ENCODE results near the gene TAOK2.
"Not testable (repeated sequence)": the region's sequence is repeated elsewhere in the genome, so short reads cannot be mapped to it uniquely, and the experiment has no call there.

TAOK2 gene

DNA sequence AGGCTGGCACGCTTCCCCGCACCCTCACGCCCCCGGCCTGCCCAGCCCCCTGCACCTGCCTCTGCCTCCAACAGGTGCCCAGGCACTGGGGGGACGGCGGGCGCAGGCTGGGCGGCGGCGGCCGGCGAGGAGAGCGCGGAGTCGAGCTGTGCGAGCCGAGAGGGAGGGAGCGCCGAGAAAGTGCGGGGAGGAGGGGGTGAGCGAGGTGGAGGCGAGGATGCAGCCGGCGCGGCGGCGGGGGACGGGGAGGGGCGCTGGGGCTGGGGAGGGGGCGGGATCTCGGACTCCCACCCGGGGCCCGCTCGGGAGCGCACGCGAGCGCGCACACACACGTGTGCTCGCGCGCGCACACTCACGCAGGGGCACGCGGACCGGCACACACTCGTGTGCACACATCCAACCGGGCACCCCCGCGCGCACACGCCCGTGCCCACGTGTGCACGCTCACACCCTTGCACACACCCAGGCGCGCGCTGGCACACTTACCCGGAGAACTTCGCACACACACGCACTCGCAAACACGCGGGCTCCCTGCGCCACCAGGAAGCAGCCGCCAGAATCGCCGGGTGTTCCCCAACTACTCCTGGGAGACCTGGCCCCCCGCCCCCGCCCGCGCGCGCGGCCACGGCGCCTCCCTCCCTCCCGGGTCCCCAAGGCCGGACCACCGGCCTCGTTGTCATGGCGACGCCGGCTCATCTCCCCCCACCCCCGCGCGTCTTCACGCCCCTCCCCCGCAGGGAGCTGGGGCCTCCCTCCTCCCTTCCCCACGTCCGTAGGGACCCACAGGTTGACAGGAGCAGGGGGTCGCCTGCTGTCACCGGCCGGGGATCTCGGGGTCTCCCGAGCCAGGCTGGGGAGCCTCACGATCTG is 37.4 kb downstream of the TAOK2 start, which contains the start of gene DOC2A:
DOC2A (minus strand) TSS at position 184 of the 870 bp plus-strand sequence. CDS start 805 bp downstream, outside the sequence.
- H3K9ac ChIP-seq, result no peak within 1 kb of the TSS
- H3K27me3 ChIP-seq (ENCODE audit: control insufficient read depth, insufficient read depth, low read length), result peaks cover 4% of the 10 kb centered on the region
- TF ChIP-seq CTCF (IDR thresholded peaks at IDR 0.05), result no peak

DNA sequence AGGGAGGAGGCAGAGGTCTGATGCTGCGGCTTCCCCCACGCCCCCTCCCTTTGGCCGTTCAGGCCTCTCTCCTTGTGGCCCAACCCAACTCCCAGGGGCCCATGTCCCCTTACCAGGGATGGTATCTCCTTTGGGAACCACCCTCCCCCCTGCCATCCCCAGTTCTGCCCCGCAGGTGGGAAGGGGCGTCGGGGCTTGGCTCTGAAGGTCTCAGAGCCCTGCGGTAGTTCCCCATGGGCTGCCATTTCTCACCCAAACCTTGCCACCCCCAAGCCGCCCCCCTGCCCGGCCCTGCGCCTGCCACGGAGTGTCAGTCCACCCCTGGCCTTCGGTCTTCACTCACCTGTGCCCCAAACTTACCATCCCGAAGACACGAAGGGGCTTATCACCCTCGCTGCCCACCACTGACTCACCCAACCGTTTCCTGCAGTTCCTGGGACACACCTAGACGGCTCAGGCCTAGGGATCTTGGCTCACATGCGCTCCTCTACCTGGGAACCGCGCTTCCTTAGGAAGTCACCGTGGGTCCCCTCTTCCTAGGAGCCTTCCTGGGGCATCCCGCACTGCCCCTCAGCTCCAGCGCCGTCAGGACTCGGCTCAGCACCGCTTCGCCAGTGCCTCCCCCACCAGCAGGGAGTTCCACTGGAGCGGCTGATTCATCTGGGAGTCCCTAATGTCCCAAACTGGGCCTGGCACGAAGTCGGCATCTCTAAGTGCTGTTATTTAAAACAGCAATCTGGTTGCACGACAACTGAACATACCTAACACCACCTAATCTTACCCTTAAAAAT is 38.2 kb downstream of the TAOK2 start:
- Histone ChIP-seq H3K27me3 (ENCODE audit: control insufficient read depth, insufficient read depth, low read length) (peaks cover 4% of the 10 kb centered on the region), H3K9me3 (ENCODE audit: control insufficient read depth, low read length) (no peaks in the 10 kb centered on the region), H3K4me1 (peaks cover 3% of the 10 kb centered on the region), H3K27ac (no peak overlapping the region), H3K4me2 (ENCODE audit: low read length) (no peak overlapping the region), H2AFZ (peak overlapping the region; percentile 28), H3K36me3 (ENCODE audit: control insufficient read depth, insufficient read depth, low read length) (no peaks in the 10 kb centered on the region), H3K9ac (no peak overlapping the region), H3K79me2 (no peaks in the 10 kb centered on the region), H3K4me3 (ENCODE audit: low read depth, low read length) (no peak overlapping the region)
- TF ChIP-seq CTCF (IDR thresholded peaks at IDR 0.05), result no peak

More for the DNA sequence above, 37.4 kb downstream of the TAOK2 start, which contains the start of gene DOC2A:
- H3K27ac ChIP-seq, result no peak within 1 kb of the TSS
- peaks cover 3% of the 10 kb centered on the region for H3K4me1 ChIP-seq
- H3K4me2 ChIP-seq (ENCODE audit: low read length), result peak within 1 kb of the TSS; percentile 49
- peak within 1 kb of the TSS; percentile 11 for H2AFZ ChIP-seq
- H3K79me2 ChIP-seq, result no peaks in the 10 kb centered on the region
- H3K4me3 ChIP-seq (ENCODE audit: low read depth, low read length), result no peak within 1 kb of the TSS
- H3K36me3 ChIP-seq (ENCODE audit: control insufficient read depth, insufficient read depth, low read length), result no peaks in the 10 kb centered on the region
- H3K9me3 ChIP-seq (ENCODE audit: control insufficient read depth, low read length), result no peaks in the 10 kb centered on the region

GRCh38 chr16:30012598-30012997 is 38.9 kb downstream of the TAOK2 start:
- H3K9me3 ChIP-seq (ENCODE audit: control insufficient read depth, low read length); H3K79me2 ChIP-seq; H3K4me1 ChIP-seq; H3K27me3 ChIP-seq (ENCODE audit: control insufficient read depth, insufficient read depth, low read length); H3K4me2 ChIP-seq (ENCODE audit: low read length); H3K9ac ChIP-seq; H3K4me3 ChIP-seq (ENCODE audit: low read depth, low read length); H3K27ac ChIP-seq; H2AFZ ChIP-seq; H3K36me3 ChIP-seq (ENCODE audit: control insufficient read depth, insufficient read depth, low read length): not testable (repeated sequence)

- not testable (repeated sequence) for H3K4me1 ChIP-seq; H3K9me3 ChIP-seq (ENCODE audit: control insufficient read depth, low read length); H3K4me2 ChIP-seq (ENCODE audit: low read length); H2AFZ ChIP-seq; H3K79me2 ChIP-seq; H3K27me3 ChIP-seq (ENCODE audit: control insufficient read depth, insufficient read depth, low read length); H3K4me3 ChIP-seq (ENCODE audit: low read depth, low read length); H3K27ac ChIP-seq; H3K9ac ChIP-seq; H3K36me3 ChIP-seq (ENCODE audit: control insufficient read depth, insufficient read depth, low read length)
Observed at GRCh38 chr16:30015450-30015849, 41.8 kb downstream of the TAOK2 start.

- Histone ChIP-seq H3K4me1 (no peaks in the 10 kb centered on the region), H3K9ac (no peak overlapping the region), H3K4me3 (ENCODE audit: low read depth, low read length) (no peak overlapping the region), H3K79me2 (no peaks in the 10 kb centered on the region), H3K36me3 (ENCODE audit: control insufficient read depth, insufficient read depth, low read length) (no peaks in the 10 kb centered on the region), H3K27ac (no peak overlapping the region), H3K27me3 (ENCODE audit: control insufficient read depth, insufficient read depth, low read length) (no peaks in the 10 kb centered on the region), H3K9me3 (ENCODE audit: control insufficient read depth, low read length) (no peaks in the 10 kb centered on the region), H3K4me2 (ENCODE audit: low read length) (no peak overlapping the region), H2AFZ (no peak overlapping the region)
- TF ChIP-seq CTCF (IDR thresholded peaks at IDR 0.05), result no peak
Observed at GRCh38 chr16:30016555-30017276, 43.0 kb downstream of the TAOK2 start.
